ENCODE data around the gene P4HA2. TPM values are rescaled to one million over a fixed set of nuclear protein-coding genes. Genes with fewer than 3 reads are reported as not detected.
A peak's percentile ranks its signal among the peaks of the same experiment; 100 is the strongest.

The P4HA2 gene
- total RNA-seq, 4 donors from 2014 or later = 22.1 to 53.5 (median 32.7) TPM

DNA sequence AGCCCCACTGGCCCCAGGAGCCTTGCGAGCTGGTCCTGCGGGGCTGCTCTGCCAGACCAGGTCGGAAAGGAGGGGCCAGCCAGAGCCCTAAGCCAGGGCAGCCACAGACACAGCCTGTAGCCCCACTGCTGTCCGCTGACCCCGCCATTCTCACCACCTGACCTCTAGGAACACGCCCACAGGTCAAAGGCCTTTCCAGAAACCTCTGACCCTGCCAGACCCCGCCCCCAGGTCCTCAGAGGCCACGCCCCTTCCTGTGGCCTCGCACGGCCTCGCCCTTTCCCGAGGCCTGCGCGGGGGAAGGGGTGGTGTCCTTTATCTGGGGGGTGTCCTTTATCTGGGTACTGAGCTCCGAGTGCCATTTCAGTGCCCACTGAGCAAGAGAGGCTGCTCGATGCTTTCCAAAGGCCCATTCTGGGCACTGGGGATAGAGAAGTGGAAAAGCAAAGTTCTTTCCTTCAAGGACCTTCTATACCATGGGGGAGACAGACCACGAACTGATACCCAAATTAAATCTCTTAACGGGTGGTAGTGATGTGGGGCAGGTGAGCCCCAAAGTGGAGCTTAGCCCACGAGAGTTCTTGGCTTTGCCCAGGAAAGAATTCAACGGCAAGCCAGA lies 46.5 kb downstream of the P4HA2 start:
- DNase-seq = no peak
- no peak for TF ChIP-seq POLR2A (IDR thresholded peaks at IDR 0.05)
- no peak for TF ChIP-seq EP300 (IDR thresholded peaks at IDR 0.05; ENCODE audit: low read depth)
- TF ChIP-seq, protein P1, sequence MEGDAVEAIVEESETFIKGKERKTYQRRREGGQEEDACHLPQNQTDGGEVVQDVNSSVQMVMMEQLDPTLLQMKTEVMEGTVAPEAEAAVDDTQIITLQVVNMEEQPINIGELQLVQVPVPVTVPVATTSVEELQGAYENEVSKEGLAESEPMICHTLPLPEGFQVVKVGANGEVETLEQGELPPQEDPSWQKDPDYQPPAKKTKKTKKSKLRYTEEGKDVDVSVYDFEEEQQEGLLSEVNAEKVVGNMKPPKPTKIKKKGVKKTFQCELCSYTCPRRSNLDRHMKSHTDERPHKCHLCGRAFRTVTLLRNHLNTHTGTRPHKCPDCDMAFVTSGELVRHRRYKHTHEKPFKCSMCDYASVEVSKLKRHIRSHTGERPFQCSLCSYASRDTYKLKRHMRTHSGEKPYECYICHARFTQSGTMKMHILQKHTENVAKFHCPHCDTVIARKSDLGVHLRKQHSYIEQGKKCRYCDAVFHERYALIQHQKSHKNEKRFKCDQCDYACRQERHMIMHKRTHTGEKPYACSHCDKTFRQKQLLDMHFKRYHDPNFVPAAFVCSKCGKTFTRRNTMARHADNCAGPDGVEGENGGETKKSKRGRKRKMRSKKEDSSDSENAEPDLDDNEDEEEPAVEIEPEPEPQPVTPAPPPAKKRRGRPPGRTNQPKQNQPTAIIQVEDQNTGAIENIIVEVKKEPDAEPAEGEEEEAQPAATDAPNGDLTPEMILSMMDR (IDR thresholded peaks at IDR 0.05) = no peak
- no peak for TF ChIP-seq POLR2AphosphoS5 (IDR thresholded peaks at IDR 0.05)
- 78% methylated on average over 20 of the region's 20 CpGs; no CpG with 5 or more reads in 1 of the 2 donors for WGBS, 2 donors (ENCODE audit: low coverage in 1 of 2)
- Histone ChIP-seq H3K27ac (no peak overlapping the region), H3K9me3 (no peaks in the 10 kb centered on the region), H3K4me1 (peaks cover 0 to 15% (median 0%) of the 10 kb centered on the region in 4 donors), H3K4me3 (no peak overlapping the region), H3K27me3 (no peaks in the 10 kb centered on the region), H3K36me3 (no peaks in the 10 kb centered on the region)
- in situ Hi-C loops (cut with MboI; ENCODE audit: low pct_ligation_motif_present in 1 of 4, low pct_unique_long_range_greater_than_20kb in 1 of 4, low sequenced_read_pairs in 3 of 4) = no loop called here
- intact Hi-C loops (cut with DNase I; ENCODE audit: low total_unique reads) = no loop called here

DNA sequence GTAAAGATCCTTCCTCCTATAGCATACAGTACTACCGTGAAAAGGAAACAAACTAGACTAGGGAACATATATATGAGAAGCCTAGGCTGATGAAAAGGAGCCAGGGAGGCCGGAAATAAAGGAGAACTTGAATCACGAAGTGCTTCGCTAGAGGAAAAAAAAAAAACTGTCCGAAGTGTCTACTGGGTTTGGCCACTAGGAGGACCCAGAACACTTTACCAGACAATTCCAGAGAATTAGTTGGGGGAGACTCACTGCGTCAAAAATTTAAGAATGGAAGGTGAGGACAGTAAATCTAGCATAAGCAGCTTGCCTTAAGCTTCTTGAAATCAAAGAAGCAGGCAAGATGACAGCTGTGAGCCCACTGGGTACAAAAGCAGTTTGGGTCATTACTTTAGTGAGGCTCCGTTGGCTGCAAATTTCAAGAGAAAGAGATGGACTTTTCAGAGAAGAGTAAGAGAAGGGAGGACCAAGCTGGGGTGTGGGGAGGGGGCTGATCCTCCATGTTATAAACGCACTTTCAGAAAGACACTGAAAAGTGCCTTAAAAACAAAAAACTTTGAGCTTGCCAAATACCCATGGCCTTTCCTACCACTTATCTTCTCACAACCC lies 47.4 kb downstream of the P4HA2 start:
- Histone ChIP-seq H3K27me3 (no peaks in the 10 kb centered on the region), H3K36me3 (no peaks in the 10 kb centered on the region), H3K4me1 (peaks cover 0 to 15% (median 0%) of the 10 kb centered on the region in 4 donors), H3K9me3 (no peaks in the 10 kb centered on the region), H3K4me3 (no peak overlapping the region), H3K27ac (no peak overlapping the region)
- intact Hi-C loops (cut with DNase I; ENCODE audit: low total_unique reads) (no loop called here), in situ Hi-C loops (cut with MboI; ENCODE audit: low pct_ligation_motif_present in 1 of 4, low pct_unique_long_range_greater_than_20kb in 1 of 4, low sequenced_read_pairs in 3 of 4) (no loop called here)
- 15 to 22% methylated on average over 7 to 8 of the region's 8 CpGs for WGBS, 2 donors (ENCODE audit: low coverage in 1 of 2)
- TF ChIP-seq EP300 (IDR thresholded peaks at IDR 0.05; ENCODE audit: low read depth) (no peak), POLR2A (IDR thresholded peaks at IDR 0.05) (no peak), POLR2AphosphoS5 (IDR thresholded peaks at IDR 0.05) (no peak)
- TF ChIP-seq, protein P1 (IDR thresholded peaks at IDR 0.05) = peak; percentile 68 to 79 (median 69)
- no peak for DNase-seq

DNA sequence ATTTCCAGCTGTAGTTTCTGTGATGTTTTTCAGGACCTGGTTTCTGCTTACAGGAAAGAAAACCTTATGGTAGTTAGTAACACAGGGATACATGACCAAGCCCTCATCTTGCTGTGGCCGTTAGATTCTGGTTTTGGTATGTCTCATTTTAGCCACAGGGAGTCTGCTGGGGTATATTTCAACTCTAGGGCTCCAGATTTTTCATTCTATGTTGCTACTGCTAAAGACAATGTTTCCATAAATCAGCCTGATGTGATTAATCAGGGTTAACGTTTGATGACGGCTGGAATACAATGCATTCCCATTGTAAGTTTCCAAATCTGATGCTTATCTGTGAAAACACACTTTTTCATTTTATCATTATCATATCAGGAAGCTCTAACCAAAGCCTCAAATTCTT lies 48.2 kb downstream of the P4HA2 start:
- Histone ChIP-seq H3K4me1 (peaks cover 0 to 15% (median 0%) of the 10 kb centered on the region in 4 donors), H3K36me3 (no peaks in the 10 kb centered on the region), H3K9me3 (no peaks in the 10 kb centered on the region), H3K27me3 (no peaks in the 10 kb centered on the region), H3K27ac (no peak overlapping the region), H3K4me3 (no peak overlapping the region)
- no peak for DNase-seq
- intact Hi-C loops (cut with DNase I; ENCODE audit: low total_unique reads) = no loop called here
- TF ChIP-seq, protein P1 (IDR thresholded peaks at IDR 0.05) = no peak
- TF ChIP-seq POLR2A (IDR thresholded peaks at IDR 0.05) (no peak), POLR2AphosphoS5 (IDR thresholded peaks at IDR 0.05) (no peak), EP300 (IDR thresholded peaks at IDR 0.05; ENCODE audit: low read depth) (no peak)
- WGBS, 2 donors (ENCODE audit: low coverage in 1 of 2) = 48 to 51% methylated on average over 3 of the region's 3 CpGs
- in situ Hi-C loops (cut with MboI; ENCODE audit: low pct_ligation_motif_present in 1 of 4, low pct_unique_long_range_greater_than_20kb in 1 of 4, low sequenced_read_pairs in 3 of 4) = no loop called here

DNA sequence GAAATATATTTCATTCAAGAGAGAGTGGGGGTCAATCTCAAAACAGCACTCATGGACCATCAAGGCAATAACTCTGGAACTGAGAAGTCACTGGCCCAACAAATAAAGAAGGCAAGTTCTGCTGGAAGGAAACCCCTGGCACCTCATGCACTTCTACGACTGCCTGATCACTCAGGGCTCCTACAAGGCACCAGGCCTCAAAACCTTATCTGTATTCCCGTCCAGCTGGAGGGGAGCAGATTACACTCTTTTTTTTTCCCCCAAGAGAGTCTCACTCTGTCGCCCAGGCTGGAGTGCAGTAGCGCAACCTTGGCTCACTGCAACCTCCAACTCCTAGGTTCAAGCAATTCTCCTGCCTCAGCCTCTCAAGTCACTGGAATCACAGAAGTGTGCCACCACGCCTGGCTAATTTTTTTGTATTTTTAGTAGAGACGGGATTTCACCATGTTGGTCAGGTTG lies 49.9 kb downstream of the P4HA2 start:
- peaks cover 0 to 15% (median 0%) of the 10 kb centered on the region in 4 donors for H3K4me1 ChIP-seq
- no peak for DNase-seq
- no peaks in the 10 kb centered on the region for H3K36me3 ChIP-seq
- H3K9me3 ChIP-seq = no peaks in the 10 kb centered on the region
- no peak overlapping the region for H3K27ac ChIP-seq
- no peaks in the 10 kb centered on the region for H3K27me3 ChIP-seq
- in situ Hi-C loops (cut with MboI; ENCODE audit: low pct_ligation_motif_present in 1 of 4, low pct_unique_long_range_greater_than_20kb in 1 of 4, low sequenced_read_pairs in 3 of 4) = no loop called here
- intact Hi-C loops (cut with DNase I; ENCODE audit: low total_unique reads) = no loop called here
- H3K4me3 ChIP-seq = no peak overlapping the region
- TF ChIP-seq POLR2A (IDR thresholded peaks at IDR 0.05) (no peak), EP300 (IDR thresholded peaks at IDR 0.05; ENCODE audit: low read depth) (no peak), POLR2AphosphoS5 (IDR thresholded peaks at IDR 0.05) (no peak)
- TF ChIP-seq, protein P1 (IDR thresholded peaks at IDR 0.05) = no peak
- WGBS, 2 donors (ENCODE audit: low coverage in 1 of 2) = 96% methylated on average over 6 of the region's 6 CpGs; no CpG with 5 or more reads in 1 of the 2 donors
